OCI-LY3 (cell line): ENCODE measurements around the gene PROB1.

Source experiments
- EZH2phosphoT487 ChIP-seq: fragments of 200-600 bp; shearing (Covaris generic); IDR thresholded peaks from 2 replicates; pipeline ENCODE4 v1.6.1; 2018; ENCODE audit warnings: antibody characterized with exemption, mixed run types, low read depth
- TF ChIP-seq, protein P1 (sequence below): fragments of 200-600, 300-600 bp; sonication (generic); IDR thresholded peaks from 2 replicates; pipeline ENCODE4 v1.5.1; 2014; ENCODE audit warnings: antibody characterized with exemption, low read length, low read depth

DNA sequence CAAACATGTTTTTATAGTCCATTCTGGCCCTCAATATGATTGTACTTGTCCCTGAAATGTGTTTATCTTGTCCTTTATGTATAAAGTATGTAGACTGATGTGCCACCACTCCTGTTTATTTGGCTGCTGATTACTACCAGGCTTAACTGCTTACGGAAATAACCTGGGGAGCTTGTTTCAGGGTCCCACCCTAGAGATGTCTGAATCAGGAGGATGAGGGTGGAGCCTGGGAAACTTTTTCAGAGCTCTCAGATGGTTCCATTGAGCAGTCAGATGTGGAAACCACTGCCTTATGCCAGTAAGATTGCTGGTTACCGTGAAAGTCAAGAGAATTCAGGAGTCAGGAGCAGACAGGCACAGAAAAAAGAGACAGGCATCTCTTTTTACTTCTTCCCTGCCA, 31.0 kb downstream of the PROB1 start:
- TF ChIP-seq, protein P1, sequence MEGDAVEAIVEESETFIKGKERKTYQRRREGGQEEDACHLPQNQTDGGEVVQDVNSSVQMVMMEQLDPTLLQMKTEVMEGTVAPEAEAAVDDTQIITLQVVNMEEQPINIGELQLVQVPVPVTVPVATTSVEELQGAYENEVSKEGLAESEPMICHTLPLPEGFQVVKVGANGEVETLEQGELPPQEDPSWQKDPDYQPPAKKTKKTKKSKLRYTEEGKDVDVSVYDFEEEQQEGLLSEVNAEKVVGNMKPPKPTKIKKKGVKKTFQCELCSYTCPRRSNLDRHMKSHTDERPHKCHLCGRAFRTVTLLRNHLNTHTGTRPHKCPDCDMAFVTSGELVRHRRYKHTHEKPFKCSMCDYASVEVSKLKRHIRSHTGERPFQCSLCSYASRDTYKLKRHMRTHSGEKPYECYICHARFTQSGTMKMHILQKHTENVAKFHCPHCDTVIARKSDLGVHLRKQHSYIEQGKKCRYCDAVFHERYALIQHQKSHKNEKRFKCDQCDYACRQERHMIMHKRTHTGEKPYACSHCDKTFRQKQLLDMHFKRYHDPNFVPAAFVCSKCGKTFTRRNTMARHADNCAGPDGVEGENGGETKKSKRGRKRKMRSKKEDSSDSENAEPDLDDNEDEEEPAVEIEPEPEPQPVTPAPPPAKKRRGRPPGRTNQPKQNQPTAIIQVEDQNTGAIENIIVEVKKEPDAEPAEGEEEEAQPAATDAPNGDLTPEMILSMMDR, result no peak
- no peak for TF ChIP-seq EZH2phosphoT487
